ENCODE data around the gene SOX30. TPM values are rescaled to one million over a fixed set of nuclear protein-coding genes. Genes with fewer than 3 reads are reported as not detected.

Gene SOX30
- total RNA-seq, 1 donor = 0.09 TPM

- DNase-seq (ENCODE audit: low read depth) = no peak
- H3K4me3 ChIP-seq (ENCODE audit: low read depth, low read length) = peak overlapping the region; percentile 71
- no peak for TF ChIP-seq CTCF (IDR thresholded peaks at IDR 0.05; ENCODE audit: insufficient read depth, low read length)
These were observed 19.5 kb upstream of the SOX30 start for GRCh38 chr5:157671592-157672330.

- DNase-seq (ENCODE audit: low read depth) = peak; percentile 21
- TF ChIP-seq CTCF (IDR thresholded peaks at IDR 0.05; ENCODE audit: insufficient read depth, low read length) = no peak
- H3K4me3 ChIP-seq (ENCODE audit: low read depth, low read length) = peak within 1 kb of the TSS; percentile 71
These were observed 18.7 kb upstream of the SOX30 start, which contains the start of gene C5orf52 for GRCh38 chr5:157670662-157671591. Gene C5orf52, plus strand, starts transcription at chr5:157671533. Its CDS starts 82 bp downstream, at chr5:157671615.

- no peak for DNase-seq (ENCODE audit: low read depth)
- no peak overlapping the region for H3K4me3 ChIP-seq (ENCODE audit: low read depth, low read length)
These were observed 17.5 kb upstream of the SOX30 start for GRCh38 chr5:157669701-157670097.

GRCh38 chr5:157668356-157668755 is 16.1 kb upstream of the SOX30 start:
- no peak for TF ChIP-seq CTCF (IDR thresholded peaks at IDR 0.05; ENCODE audit: insufficient read depth, low read length)

More at GRCh38 chr5:157669701-157670097, 17.5 kb upstream of the SOX30 start:
- no peak for TF ChIP-seq CTCF (IDR thresholded peaks at IDR 0.05; ENCODE audit: insufficient read depth, low read length)

GRCh38 chr5:157665467-157666070 is 13.3 kb upstream of the SOX30 start:
- peak; percentile 81 for DNase-seq (ENCODE audit: low read depth)
- no peak for TF ChIP-seq CTCF (IDR thresholded peaks at IDR 0.05; ENCODE audit: insufficient read depth, low read length)
- no peak overlapping the region for H3K4me3 ChIP-seq (ENCODE audit: low read depth, low read length)

More at GRCh38 chr5:157668356-157668755, 16.1 kb upstream of the SOX30 start:
- no peak overlapping the region for H3K4me3 ChIP-seq (ENCODE audit: low read depth, low read length)
- no peak for DNase-seq (ENCODE audit: low read depth)

- no peak for TF ChIP-seq CTCF (IDR thresholded peaks at IDR 0.05; ENCODE audit: insufficient read depth, low read length)
- no peak overlapping the region for H3K4me3 ChIP-seq (ENCODE audit: low read depth, low read length)
- DNase-seq (ENCODE audit: low read depth) = no peak
These were observed 7.8 kb upstream of the SOX30 start for GRCh38 chr5:157659868-157660660.

Measured in fibroblast of the aortic adventitia (primary cell).